GM20000 (cell line): Measurements from ENCODE around the gene SLC5A2.

Experiments used
- DNase-seq: peaks from one replicate; pipeline ENCODE4 v3.0.0; 2012; ENCODE audit warnings: low spot score
- CTCF ChIP-seq: IDR thresholded peaks from 2 replicates; pipeline ENCODE4 v1.5.1; 2012; ENCODE audit warnings: mild to moderate bottlenecking, control low read depth; ENCODE audit errors: extremely low read depth, missing control alignments

The SLC5A2 gene

GRCh38 chr16:31488468-31489297, 5.8 kb downstream of the SLC5A2 start:
- TF ChIP-seq CTCF: no peak
- no peak for DNase-seq

- no peak for TF ChIP-seq CTCF
- no peak for DNase-seq
These were observed 6.3 kb downstream of the SLC5A2 start for GRCh38 chr16:31489298-31489564.

- no peak for TF ChIP-seq CTCF
- no peak for DNase-seq
These were observed 7.0 kb downstream of the SLC5A2 start for GRCh38 chr16:31489616-31490584.

GRCh38 chr16:31491778-31492418, 9.0 kb downstream of the SLC5A2 start:
- TF ChIP-seq CTCF: no peak
- DNase-seq: no peak

GRCh38 chr16:31493506-31494125, 10.7 kb downstream of the SLC5A2 start:
- TF ChIP-seq CTCF: no peak
- DNase-seq: no peak

GRCh38 chr16:31496670-31497069, 13.7 kb downstream of the SLC5A2 start:
- no peak for TF ChIP-seq CTCF
- DNase-seq: no peak
